ENCODE results near the gene SECISBP2.

The SECISBP2 gene

GRCh38 chr9:89378541-89378940 lies 60.2 kb downstream of the SECISBP2 start:
- H3K9ac ChIP-seq (ENCODE audit: low read depth in 1 of 2, low read length in 2 of 2): no peak overlapping the region
- H3K4me1 ChIP-seq (ENCODE audit: control insufficient read depth in 1 of 2, insufficient read depth in 2 of 2, low read length in 2 of 2): peaks cover 0 to 16% of the 10 kb centered on the region in 2 donors
- no peak overlapping the region for H3K4me3 ChIP-seq (ENCODE audit: low read depth in 1 of 2, low read length in 2 of 2)
- no peaks in the 10 kb centered on the region for H3K9me3 ChIP-seq (ENCODE audit: control insufficient read depth in 1 of 2, low read length in 2 of 2)
- H3K36me3 ChIP-seq (ENCODE audit: control insufficient read depth in 1 of 2, insufficient read depth in 2 of 2, low read length in 2 of 2): peaks cover 11 to 45% of the 10 kb centered on the region in 2 donors
- no peaks in the 10 kb centered on the region for H3K27me3 ChIP-seq (ENCODE audit: control insufficient read depth in 1 of 2, insufficient read depth in 2 of 2, low read length in 2 of 2)
- no peak overlapping the region for H3K27ac ChIP-seq (ENCODE audit: low read depth, low read length)

- no peaks in the 10 kb centered on the region for H3K9me3 ChIP-seq (ENCODE audit: control insufficient read depth in 1 of 2, low read length in 2 of 2)
- peaks cover 14 to 50% of the 10 kb centered on the region in 2 donors for H3K36me3 ChIP-seq (ENCODE audit: control insufficient read depth in 1 of 2, insufficient read depth in 2 of 2, low read length in 2 of 2)
- peaks cover 0 to 16% of the 10 kb centered on the region in 2 donors for H3K4me1 ChIP-seq (ENCODE audit: control insufficient read depth in 1 of 2, insufficient read depth in 2 of 2, low read length in 2 of 2)
- no peak overlapping the region for H3K27ac ChIP-seq (ENCODE audit: low read depth, low read length)
- no peaks in the 10 kb centered on the region for H3K27me3 ChIP-seq (ENCODE audit: control insufficient read depth in 1 of 2, insufficient read depth in 2 of 2, low read length in 2 of 2)
- H3K4me3 ChIP-seq (ENCODE audit: low read depth in 1 of 2, low read length in 2 of 2): no peak overlapping the region
- H3K9ac ChIP-seq (ENCODE audit: low read depth in 1 of 2, low read length in 2 of 2): no peak overlapping the region
Observed at GRCh38 chr9:89379031-89379430, 60.7 kb downstream of the SECISBP2 start.

- Histone ChIP-seq H3K27me3 (ENCODE audit: control insufficient read depth in 1 of 2, insufficient read depth in 2 of 2, low read length in 2 of 2) (no peaks in the 10 kb centered on the region), H3K36me3 (ENCODE audit: control insufficient read depth in 1 of 2, insufficient read depth in 2 of 2, low read length in 2 of 2) (peaks cover 17 to 54% of the 10 kb centered on the region in 2 donors), H3K27ac (ENCODE audit: low read depth, low read length) (no peak overlapping the region), H3K4me1 (ENCODE audit: control insufficient read depth in 1 of 2, insufficient read depth in 2 of 2, low read length in 2 of 2) (peaks cover 0 to 12% of the 10 kb centered on the region in 2 donors), H3K9ac (ENCODE audit: low read depth in 1 of 2, low read length in 2 of 2) (no peak overlapping the region), H3K4me3 (ENCODE audit: low read depth in 1 of 2, low read length in 2 of 2) (no peak overlapping the region), H3K9me3 (ENCODE audit: control insufficient read depth in 1 of 2, low read length in 2 of 2) (no peaks in the 10 kb centered on the region)
Observed at GRCh38 chr9:89379508-89380115, 61.3 kb downstream of the SECISBP2 start.

GRCh38 chr9:89380437-89381307 lies 62.4 kb downstream of the SECISBP2 start:
- Histone ChIP-seq H3K27ac (ENCODE audit: low read depth, low read length) (no peak overlapping the region), H3K36me3 (ENCODE audit: control insufficient read depth in 1 of 2, insufficient read depth in 2 of 2, low read length in 2 of 2) (peaks cover 17 to 62% of the 10 kb centered on the region in 2 donors), H3K9ac (ENCODE audit: low read depth in 1 of 2, low read length in 2 of 2) (no peak overlapping the region)

GRCh38 chr9:89381308-89381609 lies 63.0 kb downstream of the SECISBP2 start:
- H3K9ac ChIP-seq (ENCODE audit: low read depth in 1 of 2, low read length in 2 of 2): no peak overlapping the region
- H3K27ac ChIP-seq (ENCODE audit: low read depth, low read length): no peak overlapping the region
- H3K27me3 ChIP-seq (ENCODE audit: control insufficient read depth in 1 of 2, insufficient read depth in 2 of 2, low read length in 2 of 2): no peaks in the 10 kb centered on the region
- H3K9me3 ChIP-seq (ENCODE audit: control insufficient read depth in 1 of 2, low read length in 2 of 2): no peaks in the 10 kb centered on the region
- peaks cover 0 to 6% of the 10 kb centered on the region in 2 donors for H3K4me1 ChIP-seq (ENCODE audit: control insufficient read depth in 1 of 2, insufficient read depth in 2 of 2, low read length in 2 of 2)
- no peak overlapping the region for H3K4me3 ChIP-seq (ENCODE audit: low read depth in 1 of 2, low read length in 2 of 2)
- H3K36me3 ChIP-seq (ENCODE audit: control insufficient read depth in 1 of 2, insufficient read depth in 2 of 2, low read length in 2 of 2): peaks cover 17 to 67% of the 10 kb centered on the region in 2 donors

More at GRCh38 chr9:89380437-89381307, 62.4 kb downstream of the SECISBP2 start:
- no peaks in the 10 kb centered on the region for H3K27me3 ChIP-seq (ENCODE audit: control insufficient read depth in 1 of 2, insufficient read depth in 2 of 2, low read length in 2 of 2)
- peaks cover 0 to 6% of the 10 kb centered on the region in 2 donors for H3K4me1 ChIP-seq (ENCODE audit: control insufficient read depth in 1 of 2, insufficient read depth in 2 of 2, low read length in 2 of 2)
- H3K9me3 ChIP-seq (ENCODE audit: control insufficient read depth in 1 of 2, low read length in 2 of 2): no peaks in the 10 kb centered on the region
- H3K4me3 ChIP-seq (ENCODE audit: low read depth in 1 of 2, low read length in 2 of 2): no peak overlapping the region

- Histone ChIP-seq H3K27ac (ENCODE audit: low read depth, low read length) (no peak overlapping the region), H3K4me1 (ENCODE audit: control insufficient read depth in 1 of 2, insufficient read depth in 2 of 2, low read length in 2 of 2) (peaks cover 0 to 6% of the 10 kb centered on the region in 2 donors), H3K36me3 (ENCODE audit: control insufficient read depth in 1 of 2, insufficient read depth in 2 of 2, low read length in 2 of 2) (peaks cover 26 to 76% of the 10 kb centered on the region in 2 donors), H3K4me3 (ENCODE audit: low read depth in 1 of 2, low read length in 2 of 2) (no peak overlapping the region), H3K9ac (ENCODE audit: low read depth in 1 of 2, low read length in 2 of 2) (no peak overlapping the region), H3K9me3 (ENCODE audit: control insufficient read depth in 1 of 2, low read length in 2 of 2) (no peaks in the 10 kb centered on the region), H3K27me3 (ENCODE audit: control insufficient read depth in 1 of 2, insufficient read depth in 2 of 2, low read length in 2 of 2) (no peaks in the 10 kb centered on the region)
Observed at GRCh38 chr9:89382026-89382986, 64.0 kb downstream of the SECISBP2 start.

GRCh38 chr9:89383030-89383720 lies 64.9 kb downstream of the SECISBP2 start:
- Histone ChIP-seq H3K4me3 (ENCODE audit: low read depth in 1 of 2, low read length in 2 of 2) (no peak overlapping the region), H3K9me3 (ENCODE audit: control insufficient read depth in 1 of 2, low read length in 2 of 2) (no peaks in the 10 kb centered on the region), H3K4me1 (ENCODE audit: control insufficient read depth in 1 of 2, insufficient read depth in 2 of 2, low read length in 2 of 2) (peaks cover 6 to 8% of the 10 kb centered on the region in 2 donors), H3K27ac (ENCODE audit: low read depth, low read length) (no peak overlapping the region), H3K36me3 (ENCODE audit: control insufficient read depth in 1 of 2, insufficient read depth in 2 of 2, low read length in 2 of 2) (peaks cover 30 to 74% of the 10 kb centered on the region in 2 donors), H3K9ac (ENCODE audit: low read depth in 1 of 2, low read length in 2 of 2) (no peak overlapping the region), H3K27me3 (ENCODE audit: control insufficient read depth in 1 of 2, insufficient read depth in 2 of 2, low read length in 2 of 2) (no peaks in the 10 kb centered on the region)

GRCh38 chr9:89383721-89384300 lies 65.5 kb downstream of the SECISBP2 start:
- no peaks in the 10 kb centered on the region for H3K9me3 ChIP-seq (ENCODE audit: control insufficient read depth in 1 of 2, low read length in 2 of 2)
- no peak overlapping the region for H3K4me3 ChIP-seq (ENCODE audit: low read depth in 1 of 2, low read length in 2 of 2)
- peaks cover 11 to 13% of the 10 kb centered on the region in 2 donors for H3K4me1 ChIP-seq (ENCODE audit: control insufficient read depth in 1 of 2, insufficient read depth in 2 of 2, low read length in 2 of 2)
- no peak overlapping the region for H3K27ac ChIP-seq (ENCODE audit: low read depth, low read length)
- no peaks in the 10 kb centered on the region for H3K27me3 ChIP-seq (ENCODE audit: control insufficient read depth in 1 of 2, insufficient read depth in 2 of 2, low read length in 2 of 2)
- H3K9ac ChIP-seq (ENCODE audit: low read depth in 1 of 2, low read length in 2 of 2): no peak overlapping the region
- H3K36me3 ChIP-seq (ENCODE audit: control insufficient read depth in 1 of 2, insufficient read depth in 2 of 2, low read length in 2 of 2): peaks cover 27 to 74% of the 10 kb centered on the region in 2 donors

GRCh38 chr9:89384783-89385182 lies 66.5 kb downstream of the SECISBP2 start:
- Histone ChIP-seq H3K4me3 (ENCODE audit: low read depth in 1 of 2, low read length in 2 of 2) (no peak overlapping the region), H3K9me3 (ENCODE audit: control insufficient read depth in 1 of 2, low read length in 2 of 2) (no peaks in the 10 kb centered on the region), H3K27me3 (ENCODE audit: control insufficient read depth in 1 of 2, insufficient read depth in 2 of 2, low read length in 2 of 2) (no peaks in the 10 kb centered on the region), H3K27ac (ENCODE audit: low read depth, low read length) (no peak overlapping the region), H3K4me1 (ENCODE audit: control insufficient read depth in 1 of 2, insufficient read depth in 2 of 2, low read length in 2 of 2) (peaks cover 11 to 13% of the 10 kb centered on the region in 2 donors), H3K9ac (ENCODE audit: low read depth in 1 of 2, low read length in 2 of 2) (no peak overlapping the region), H3K36me3 (ENCODE audit: control insufficient read depth in 1 of 2, insufficient read depth in 2 of 2, low read length in 2 of 2) (peaks cover 25 to 71% of the 10 kb centered on the region in 2 donors)
